ENCODE measurements around the gene EXOC6B.
"Not testable (repeated sequence)": the region's sequence is repeated elsewhere in the genome, so short reads cannot be mapped to it uniquely, and the experiment has no call there.

Gene EXOC6B

GRCh38 chr2:72676341-72677025 is 149.3 kb downstream of the EXOC6B start:
- DNase-seq, result no peak

- DNase-seq, result no peak
Observed at GRCh38 chr2:72674982-72675915, 150.6 kb downstream of the EXOC6B start.

- no peak for DNase-seq
Observed at GRCh38 chr2:72673279-72673678, 152.6 kb downstream of the EXOC6B start.

DNA sequence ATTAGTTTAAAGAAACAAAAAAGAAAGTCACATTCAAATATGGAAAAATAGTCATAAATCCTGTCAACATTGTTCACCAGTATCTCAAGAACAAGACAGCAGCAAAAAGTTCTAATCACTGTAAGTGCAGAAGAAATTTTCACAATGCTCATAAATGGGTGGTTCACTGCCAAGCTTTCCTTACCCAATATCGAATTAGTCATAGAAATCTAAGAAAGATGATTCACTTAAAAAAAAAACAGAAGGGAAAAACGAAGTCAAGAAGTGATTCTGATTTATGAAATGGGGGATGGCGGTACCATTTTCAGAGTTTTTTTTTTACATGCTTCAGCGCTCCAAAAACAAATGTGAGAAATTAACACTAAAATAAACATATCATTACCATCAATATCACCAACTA is 156.7 kb downstream of the EXOC6B start:
- DNase-seq, result no peak

- DNase-seq, result no peak
Observed at GRCh38 chr2:72668647-72669046, 157.2 kb downstream of the EXOC6B start.

- DNase-seq, result no peak
Observed at GRCh38 chr2:72665448-72665847, 160.4 kb downstream of the EXOC6B start.

DNA sequence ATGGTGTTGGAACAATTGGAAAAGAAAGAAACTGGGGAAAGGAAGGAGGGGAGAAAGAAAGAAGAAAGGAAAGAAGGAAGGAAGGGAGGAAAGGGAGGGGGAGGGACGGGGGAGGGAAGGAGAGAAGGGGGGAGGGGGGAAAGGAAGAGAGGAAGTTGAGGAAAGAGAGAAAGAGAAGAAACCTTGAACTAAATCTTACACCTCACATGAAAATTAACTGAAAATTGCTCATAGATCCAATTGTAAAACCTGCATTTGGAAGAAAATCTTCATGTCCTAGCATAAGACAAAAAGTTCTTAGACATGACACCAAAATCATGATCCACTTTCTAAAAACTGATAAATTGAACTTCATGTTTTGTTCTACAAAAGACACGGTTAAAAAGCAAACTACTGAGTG is 163.8 kb downstream of the EXOC6B start:
- no peak for DNase-seq

GRCh38 chr2:72649810-72650209 is 176.0 kb downstream of the EXOC6B start:
- no peak for DNase-seq

DNA sequence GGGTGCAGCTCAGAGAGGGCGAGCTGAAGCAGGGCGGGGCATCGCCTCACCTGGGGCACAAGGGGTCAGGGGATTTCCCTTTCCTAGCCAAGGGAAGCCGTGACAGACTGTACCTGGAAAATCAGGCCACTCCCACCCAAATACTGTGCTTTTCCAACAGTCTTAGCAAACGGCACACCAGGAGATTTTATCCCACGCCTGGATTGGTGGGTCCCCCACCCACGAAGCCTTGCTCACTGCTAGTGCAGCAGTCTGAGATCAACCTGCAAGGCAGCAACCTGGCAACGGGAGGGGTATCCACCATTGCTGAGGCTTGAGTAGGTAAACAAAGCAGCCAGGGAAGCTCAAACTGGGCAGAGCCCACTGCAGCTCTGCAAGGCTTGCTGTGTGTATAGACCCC is 184.6 kb downstream of the EXOC6B start:
- not testable (repeated sequence) for DNase-seq

GRCh38 chr2:72638600-72639211 is 187.1 kb downstream of the EXOC6B start:
- DNase-seq, result no peak

DNA sequence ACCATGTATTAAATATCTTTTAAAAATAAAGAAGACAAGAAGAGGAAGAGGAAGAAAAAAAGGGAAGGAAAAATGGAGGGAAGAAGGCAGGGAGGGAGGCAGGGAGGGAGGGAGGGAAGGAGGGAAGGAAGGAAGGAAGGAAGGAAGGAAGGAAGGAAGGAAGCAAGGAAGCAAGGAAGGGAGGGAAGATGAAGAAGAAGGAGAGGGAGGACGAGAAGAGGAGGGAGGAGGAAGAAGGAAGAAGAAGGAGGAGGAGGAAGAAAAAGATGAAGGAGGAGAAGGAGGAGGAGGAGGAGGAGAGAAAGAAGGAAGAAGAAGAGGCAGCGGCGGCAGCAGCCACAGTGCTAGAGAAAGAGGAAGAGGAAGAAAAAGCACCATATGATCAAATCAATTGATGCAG is 189.6 kb downstream of the EXOC6B start:
- no peak for DNase-seq

- DNase-seq, result no peak
Observed at GRCh38 chr2:72630767-72631166, 195.1 kb downstream of the EXOC6B start.

DNA sequence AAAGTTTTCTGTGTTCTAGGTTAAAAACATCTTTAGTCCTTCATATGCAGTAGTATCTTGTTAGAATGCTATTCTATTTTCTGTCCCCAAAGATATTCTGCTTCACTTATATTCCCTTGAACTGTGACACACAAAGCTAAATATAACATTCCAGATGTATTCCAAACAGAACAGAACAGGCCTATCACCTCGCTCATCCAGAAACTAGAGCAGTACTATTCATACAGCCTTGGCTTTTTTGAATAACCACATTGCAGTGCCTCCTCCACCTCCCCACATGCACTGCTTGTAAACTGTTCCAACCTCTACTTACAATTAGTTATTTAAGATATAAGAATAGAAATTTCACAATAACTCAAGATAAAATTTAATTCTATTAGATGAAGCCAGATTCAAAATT is 196.8 kb downstream of the EXOC6B start:
- no peak for DNase-seq

GRCh38 chr2:72627083-72627482 is 198.8 kb downstream of the EXOC6B start:
- DNase-seq, result no peak

DNA sequence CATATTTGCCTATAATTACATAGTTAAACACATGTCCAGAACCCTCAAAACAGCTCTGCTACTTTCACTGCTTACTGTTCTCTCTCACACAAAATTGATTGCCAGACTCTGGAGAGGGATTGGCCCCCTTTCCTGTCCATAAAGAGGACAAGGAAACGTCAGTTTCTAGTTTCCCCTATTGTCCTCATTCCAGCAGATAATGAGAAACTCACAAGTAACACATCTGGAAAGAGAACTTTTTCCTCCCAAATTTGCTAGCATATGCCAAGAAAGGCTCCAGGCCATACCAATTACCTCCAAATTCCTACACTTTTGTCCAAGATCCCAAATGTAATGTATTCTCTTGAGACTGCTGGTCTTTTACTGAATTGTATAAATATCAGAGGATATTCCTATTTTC is 200.5 kb downstream of the EXOC6B start:
- DNase-seq, result no peak

- DNase-seq, result no peak
Observed at GRCh38 chr2:72623481-72623880, 202.4 kb downstream of the EXOC6B start.

DNA sequence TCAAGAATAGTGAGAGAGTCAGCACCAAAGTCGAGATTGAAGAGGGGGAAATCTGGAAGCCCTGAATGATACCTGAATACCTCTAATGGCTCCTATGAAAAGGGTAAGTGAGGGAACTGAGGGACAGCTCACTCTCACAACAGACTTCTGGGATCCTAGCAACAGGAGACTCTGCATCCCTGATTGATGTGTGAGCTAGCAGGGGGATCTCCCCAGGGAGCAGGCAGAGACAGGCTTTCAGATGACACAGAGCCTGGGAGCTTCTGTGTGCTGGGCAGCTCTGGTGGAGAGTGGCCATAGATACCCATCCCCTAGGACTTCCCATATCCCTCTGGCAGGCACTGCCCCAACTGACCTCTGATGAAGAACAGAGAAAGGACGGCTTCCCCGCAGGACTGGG is 206.2 kb downstream of the EXOC6B start:
- no peak for DNase-seq

GRCh38 chr2:72613931-72614330 is 211.9 kb downstream of the EXOC6B start:
- DNase-seq, result no peak

- no peak for DNase-seq
Observed at GRCh38 chr2:72612614-72613160, 213.1 kb downstream of the EXOC6B start.

DNA sequence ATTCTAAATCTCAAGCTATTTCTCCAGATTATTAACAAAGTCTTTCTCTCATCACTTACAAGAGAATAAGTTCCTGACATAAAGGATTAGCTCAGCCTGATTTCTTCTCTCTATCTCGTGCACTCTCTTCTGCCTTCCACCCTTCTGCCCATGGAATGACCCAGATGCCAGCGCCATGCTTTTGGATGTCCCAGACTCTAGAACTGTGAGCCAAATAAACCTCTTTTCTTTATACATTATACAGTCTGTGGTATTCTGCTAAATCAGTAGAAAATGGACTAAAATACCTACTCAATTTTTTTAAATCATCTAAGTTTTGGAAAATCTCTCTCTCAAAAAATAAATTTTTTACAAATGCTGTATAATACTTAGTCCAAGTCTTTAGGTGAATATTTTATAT is 218.6 kb downstream of the EXOC6B start:
- no peak for DNase-seq

DNA sequence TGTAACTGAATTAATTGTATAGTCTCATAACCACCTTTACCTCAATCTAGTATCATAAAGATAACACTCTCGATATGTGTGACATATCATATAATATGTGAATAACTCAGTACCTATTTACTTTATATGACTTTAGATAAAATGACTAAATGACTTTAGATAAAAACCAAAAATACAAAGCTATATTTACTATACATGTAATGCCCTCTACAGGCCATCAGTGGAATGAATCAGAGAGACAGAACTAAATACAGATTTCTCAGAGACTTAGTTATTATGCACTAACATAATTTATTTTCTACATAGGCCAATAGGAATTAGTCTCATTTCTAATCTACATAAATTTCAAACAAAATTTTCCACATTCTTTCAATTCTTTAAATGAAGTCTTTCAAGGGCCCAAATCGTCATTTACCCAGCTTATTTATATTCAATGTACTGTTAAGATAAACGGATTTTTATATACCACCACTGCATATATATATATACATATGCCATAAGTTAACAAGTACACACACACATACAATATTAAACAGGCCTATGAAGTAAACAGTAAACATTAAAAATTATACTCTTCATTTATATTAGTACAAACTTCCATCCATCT is 219.9 kb downstream of the EXOC6B start:
- no peak for DNase-seq

DNA sequence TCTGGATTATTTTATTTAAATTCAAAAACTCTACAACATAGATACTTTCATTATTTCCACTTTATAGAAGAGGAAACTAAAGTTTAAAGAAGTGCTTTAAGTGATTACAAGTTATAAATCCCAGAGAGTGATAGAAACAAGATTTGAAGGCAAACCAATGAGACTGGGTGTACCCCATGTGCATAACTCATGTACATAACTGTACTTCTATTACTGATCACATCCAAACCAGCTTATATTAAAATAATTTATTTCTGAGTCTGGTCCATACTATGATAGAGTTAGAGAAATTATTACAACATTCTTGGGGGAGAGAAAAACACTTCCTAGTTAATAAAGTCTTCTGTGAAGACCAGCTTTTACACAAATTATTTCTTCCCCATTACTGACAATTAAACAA is 221.4 kb downstream of the EXOC6B start:
- no peak for DNase-seq

GRCh38 chr2:72603481-72603880 is 222.4 kb downstream of the EXOC6B start:
- no peak for DNase-seq

All from bone marrow (tissue), 2 donors.